GM18526 (cell line): ENCODE data around the gene UBE2D2.

Experiments
- POLR2A ChIP-seq: IDR thresholded peaks from 3 replicates; pipeline ENCODE4 v1.6.1; 2011; ENCODE audit not compliant: insufficient read length; ENCODE audit errors: extremely low read depth

Gene UBE2D2

GRCh38 chr5:139644646-139645429 lies 83.7 kb downstream of the UBE2D2 start:
- no peak for TF ChIP-seq POLR2A

- no peak for TF ChIP-seq POLR2A
These were observed 84.3 kb downstream of the UBE2D2 start for GRCh38 chr5:139645430-139645871.

GRCh38 chr5:139646111-139646510 lies 85.0 kb downstream of the UBE2D2 start:
- no peak for TF ChIP-seq POLR2A

- TF ChIP-seq POLR2A, result no peak
These were observed 85.9 kb downstream of the UBE2D2 start for GRCh38 chr5:139646912-139647505.

- no peak for TF ChIP-seq POLR2A
These were observed 86.5 kb downstream of the UBE2D2 start for GRCh38 chr5:139647506-139648204.

GRCh38 chr5:139648205-139649081 lies 87.3 kb downstream of the UBE2D2 start, which contains the start of gene CXXC5:
Gene CXXC5, plus strand, starts transcription at chr5:139648349. Its CDS starts 32,175 bp downstream, at chr5:139680524.
- peak; percentile 62 for TF ChIP-seq POLR2A

GRCh38 chr5:139649082-139649991 lies 88.2 kb downstream of the UBE2D2 start:
- TF ChIP-seq POLR2A, result no peak

- no peak for TF ChIP-seq POLR2A
These were observed 89.0 kb downstream of the UBE2D2 start for GRCh38 chr5:139650031-139650688.

- no peak for TF ChIP-seq POLR2A
These were observed 89.5 kb downstream of the UBE2D2 start for GRCh38 chr5:139650689-139651042.

GRCh38 chr5:139651043-139651834 lies 90.1 kb downstream of the UBE2D2 start:
- no peak for TF ChIP-seq POLR2A

GRCh38 chr5:139651853-139652787 lies 91.0 kb downstream of the UBE2D2 start:
- no peak for TF ChIP-seq POLR2A

GRCh38 chr5:139652788-139653241 lies 91.7 kb downstream of the UBE2D2 start:
- TF ChIP-seq POLR2A, result no peak
